Neural crest cell (in vitro differentiated cells): Measurements from ENCODE around the gene EYS. TPM values are rescaled to one million over a fixed set of nuclear protein-coding genes. Genes with fewer than 3 reads are reported as not detected.
"Not testable (repeated sequence)": the region's sequence is repeated elsewhere in the genome, so short reads cannot be mapped to it uniquely, and the experiment has no call there.

Experiments
- DNase-seq: peaks from one replicate; pipeline ENCODE4 v3.0.0; 2021; ENCODE audit warnings: low read depth, mixed read lengths, low spot score
- H3K27ac Mint-ChIP-seq: one replicate; pipeline ENCODE4 v1.8.0; 2021; ENCODE audit warnings: mild to moderate bottlenecking, mixed read lengths; ENCODE audit not compliant: unreplicated experiment
- H3K27me3 Mint-ChIP-seq: 2 replicates; pipeline ENCODE4 v1.8.0; 2021; ENCODE audit warnings: low read depth, mild to moderate bottlenecking, mixed read lengths
- H3K36me3 Mint-ChIP-seq: 2 replicates; pipeline ENCODE4 v1.8.0; 2021; ENCODE audit warnings: low read depth, mild to moderate bottlenecking, mixed read lengths
- H3K4me1 Mint-ChIP-seq: 2 replicates; pipeline ENCODE4 v1.8.0; 2021; ENCODE audit warnings: mixed read lengths
- H3K4me3 Mint-ChIP-seq: one replicate; pipeline ENCODE4 v1.8.0; 2021; ENCODE audit warnings: mild to moderate bottlenecking, mixed read lengths
- H3K9me3 Mint-ChIP-seq: 2 replicates; pipeline ENCODE4 v1.8.0; 2021; ENCODE audit warnings: mixed read lengths
- CTCF ChIP-seq: fragments of 200-600 bp; sonication (generic); conservative IDR thresholded peaks from 2 replicates; pipeline ENCODE4 v1.5.0; 2021; ENCODE audit warnings: antibody characterized with exemption, mild to moderate bottlenecking
- total RNA-seq: library from RNA; stranded (reverse); gene quantifications from 2 replicates; pipeline ENCODE4 v1.2.1, GENCODE V29; 2021

The EYS gene
- total RNA-seq, 1 donor from 2014 or later = 0.40 TPM

GRCh38 chr6:65637289-65638046 lies 69.6 kb downstream of the EYS start:
- no peak for TF ChIP-seq CTCF
- H3K27me3 Mint-ChIP-seq = no peaks in the 10 kb centered on the region
- no peak for DNase-seq
- no peak overlapping the region for H3K27ac Mint-ChIP-seq
- no peaks in the 10 kb centered on the region for H3K36me3 Mint-ChIP-seq
- H3K4me3 Mint-ChIP-seq = no peak overlapping the region
- H3K4me1 Mint-ChIP-seq = peaks cover 7% of the 10 kb centered on the region
- H3K9me3 Mint-ChIP-seq = no peaks in the 10 kb centered on the region

- no peaks in the 10 kb centered on the region for H3K27me3 Mint-ChIP-seq
- H3K4me1 Mint-ChIP-seq = peaks cover 4% of the 10 kb centered on the region
- H3K9me3 Mint-ChIP-seq = peaks cover 4% of the 10 kb centered on the region
- no peak overlapping the region for H3K4me3 Mint-ChIP-seq
- no peak for DNase-seq
- no peak overlapping the region for H3K27ac Mint-ChIP-seq
- peaks cover 3% of the 10 kb centered on the region for H3K36me3 Mint-ChIP-seq
- TF ChIP-seq CTCF = no peak
Observed at GRCh38 chr6:65633501-65633900, 73.5 kb downstream of the EYS start.

- TF ChIP-seq CTCF = no peak
- no peak for DNase-seq
- Mint-ChIP-seq H3K27me3 (no peaks in the 10 kb centered on the region), H3K27ac (no peak overlapping the region), H3K9me3 (peaks cover 4% of the 10 kb centered on the region), H3K4me1 (peaks cover 4% of the 10 kb centered on the region), H3K36me3 (peaks cover 3% of the 10 kb centered on the region), H3K4me3 (no peak overlapping the region)
Observed at GRCh38 chr6:65631711-65632110, 75.3 kb downstream of the EYS start.

GRCh38 chr6:65627434-65627999 lies 79.5 kb downstream of the EYS start:
- not testable (repeated sequence) for H3K4me3 Mint-ChIP-seq, H3K4me1 Mint-ChIP-seq, H3K27me3 Mint-ChIP-seq, DNase-seq, H3K27ac Mint-ChIP-seq, H3K36me3 Mint-ChIP-seq, H3K9me3 Mint-ChIP-seq

GRCh38 chr6:65627015-65627414 lies 80.0 kb downstream of the EYS start:
- DNase-seq = no peak
- Mint-ChIP-seq H3K36me3 (peaks cover 3% of the 10 kb centered on the region), H3K9me3 (peaks cover 4% of the 10 kb centered on the region), H3K27ac (no peak overlapping the region), H3K4me1 (no peaks in the 10 kb centered on the region), H3K4me3 (no peak overlapping the region), H3K27me3 (no peaks in the 10 kb centered on the region)
- no peak for TF ChIP-seq CTCF

GRCh38 chr6:65623566-65623965 lies 83.5 kb downstream of the EYS start:
- no peak overlapping the region for H3K4me3 Mint-ChIP-seq
- H3K27ac Mint-ChIP-seq = no peak overlapping the region
- no peaks in the 10 kb centered on the region for H3K4me1 Mint-ChIP-seq
- TF ChIP-seq CTCF = no peak
- H3K27me3 Mint-ChIP-seq = no peaks in the 10 kb centered on the region
- H3K36me3 Mint-ChIP-seq = no peaks in the 10 kb centered on the region
- no peaks in the 10 kb centered on the region for H3K9me3 Mint-ChIP-seq
- no peak for DNase-seq
